ENCODE results near the gene TSPAN9. TPM values are rescaled to one million over a fixed set of nuclear protein-coding genes. Genes with fewer than 3 reads are reported as not detected.

Gene TSPAN9
- total RNA-seq, 2 donors from 2014 or later: 0.65 to 2.7 TPM

DNA sequence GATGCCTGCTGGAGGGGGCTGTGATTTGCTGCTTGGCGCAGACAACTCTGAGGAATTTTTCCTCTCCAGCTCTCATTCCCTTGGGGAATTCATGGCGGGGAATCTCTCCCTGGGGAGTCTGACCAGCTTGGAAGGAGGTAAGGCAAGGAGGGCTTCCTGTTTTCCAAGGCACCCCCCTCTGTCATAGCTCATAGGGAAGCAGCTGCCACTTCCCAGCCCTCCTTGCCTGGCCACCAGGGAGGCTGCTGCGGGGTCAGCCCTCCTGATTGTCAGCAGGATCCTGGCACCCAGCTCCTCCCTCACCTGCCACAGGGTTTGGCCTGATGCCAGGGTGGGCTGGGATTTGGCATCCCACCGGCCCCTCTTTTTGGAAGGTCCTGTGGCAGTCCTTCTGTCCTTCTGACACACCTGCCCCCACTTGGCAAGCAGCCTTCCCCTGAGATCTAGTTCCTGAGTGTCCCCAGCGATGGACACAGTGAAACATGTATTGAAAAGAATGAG is 74.9 kb downstream of the TSPAN9 start:
- Mint-ChIP-seq H3K36me3 (ENCODE audit: low read depth) (no peaks in the 10 kb centered on the region), H3K27ac (no peak overlapping the region), H3K4me1 (no peaks in the 10 kb centered on the region), H3K9me3 (no peaks in the 10 kb centered on the region), H3K4me3 (no peak overlapping the region), H3K27me3 (peaks cover 20% of the 10 kb centered on the region)
- no peak for ATAC-seq (replicated peaks)

DNA sequence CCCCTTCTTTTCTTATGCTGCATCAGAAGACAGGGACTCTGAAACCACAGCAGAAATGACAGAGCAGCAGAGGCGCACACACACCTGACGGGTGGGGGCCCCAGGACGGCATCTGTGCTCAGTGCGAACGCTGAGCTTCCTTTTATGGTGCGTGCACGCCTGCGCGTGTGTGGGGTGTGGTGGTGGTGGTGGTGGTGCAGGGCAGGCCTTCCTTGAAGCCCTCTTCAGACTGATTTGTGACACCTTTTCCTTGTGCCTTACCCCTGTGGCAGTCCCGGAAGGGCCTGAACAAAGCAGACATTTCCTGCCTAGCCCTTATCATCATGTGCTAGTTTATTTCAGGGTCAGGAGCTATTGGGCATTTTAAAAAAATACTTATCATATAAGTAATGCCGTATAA is 75.7 kb downstream of the TSPAN9 start:
- H3K4me3 Mint-ChIP-seq: no peak overlapping the region
- ATAC-seq (replicated peaks): peak; percentile 37
- H3K9me3 Mint-ChIP-seq: no peaks in the 10 kb centered on the region
- H3K27me3 Mint-ChIP-seq: peaks cover 17% of the 10 kb centered on the region
- H3K36me3 Mint-ChIP-seq (ENCODE audit: low read depth): no peaks in the 10 kb centered on the region
- no peak overlapping the region for H3K27ac Mint-ChIP-seq
- H3K4me1 Mint-ChIP-seq: no peaks in the 10 kb centered on the region

DNA sequence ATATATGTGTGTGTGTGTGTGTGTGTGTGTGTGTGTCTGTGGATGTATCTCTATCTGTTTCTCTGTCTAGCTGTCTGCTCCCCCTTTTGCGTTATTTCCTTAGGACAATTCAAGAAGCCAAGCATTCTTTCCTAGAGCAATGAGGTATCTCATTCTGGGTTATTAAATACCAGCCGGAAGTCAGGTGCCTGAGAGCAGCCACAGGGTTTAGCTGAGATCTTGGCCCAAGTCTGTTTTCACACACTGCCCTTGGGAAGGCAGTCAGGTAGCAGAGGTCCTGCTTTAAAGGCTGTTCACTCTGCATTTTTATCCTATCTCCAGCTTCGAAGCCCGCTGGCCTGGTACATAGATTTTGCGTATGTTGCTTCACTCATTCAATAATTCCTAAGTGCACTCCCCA is 76.8 kb downstream of the TSPAN9 start:
- Mint-ChIP-seq H3K4me1 (no peaks in the 10 kb centered on the region), H3K36me3 (ENCODE audit: low read depth) (no peaks in the 10 kb centered on the region), H3K27ac (no peak overlapping the region), H3K9me3 (no peaks in the 10 kb centered on the region), H3K4me3 (no peak overlapping the region), H3K27me3 (peaks cover 14% of the 10 kb centered on the region)
- no peak for ATAC-seq (replicated peaks)

DNA sequence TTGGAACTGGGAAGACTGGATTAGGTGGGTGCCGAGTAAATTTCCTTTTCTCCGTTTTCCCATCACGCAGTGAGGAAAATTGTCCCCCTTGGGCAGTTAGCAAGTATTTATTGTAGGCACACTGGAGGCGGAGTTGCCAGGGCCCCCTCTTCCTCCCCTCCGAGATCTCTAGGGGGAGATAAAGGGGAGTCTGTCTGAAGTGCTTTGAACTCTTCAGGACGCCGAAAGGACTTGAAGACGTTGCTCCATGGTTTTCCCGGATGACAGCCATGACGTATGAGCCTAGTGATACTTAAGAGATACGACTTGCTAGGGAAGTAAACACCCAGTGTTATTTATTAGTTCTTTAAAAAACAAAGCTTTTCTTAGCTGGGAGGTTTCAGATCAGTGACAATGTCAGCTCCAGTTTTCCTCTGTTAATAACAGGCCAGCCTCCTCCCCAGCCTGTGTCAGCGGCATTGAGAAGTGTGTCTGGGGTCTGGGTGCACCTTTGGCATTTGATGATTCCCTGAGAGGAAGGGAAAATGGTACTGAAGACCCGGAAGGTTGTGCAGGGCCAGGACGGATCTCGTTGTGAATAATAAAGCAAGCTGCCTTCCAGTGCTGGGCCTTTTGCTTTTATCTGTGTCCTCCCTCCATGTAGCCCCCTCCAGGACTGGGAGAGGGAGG is 78.7 kb downstream of the TSPAN9 start:
- Mint-ChIP-seq H3K27me3 (peaks cover 6% of the 10 kb centered on the region), H3K27ac (no peak overlapping the region), H3K4me3 (no peak overlapping the region), H3K36me3 (ENCODE audit: low read depth) (no peaks in the 10 kb centered on the region), H3K9me3 (no peaks in the 10 kb centered on the region), H3K4me1 (no peaks in the 10 kb centered on the region)
- ATAC-seq (replicated peaks): no peak

DNA sequence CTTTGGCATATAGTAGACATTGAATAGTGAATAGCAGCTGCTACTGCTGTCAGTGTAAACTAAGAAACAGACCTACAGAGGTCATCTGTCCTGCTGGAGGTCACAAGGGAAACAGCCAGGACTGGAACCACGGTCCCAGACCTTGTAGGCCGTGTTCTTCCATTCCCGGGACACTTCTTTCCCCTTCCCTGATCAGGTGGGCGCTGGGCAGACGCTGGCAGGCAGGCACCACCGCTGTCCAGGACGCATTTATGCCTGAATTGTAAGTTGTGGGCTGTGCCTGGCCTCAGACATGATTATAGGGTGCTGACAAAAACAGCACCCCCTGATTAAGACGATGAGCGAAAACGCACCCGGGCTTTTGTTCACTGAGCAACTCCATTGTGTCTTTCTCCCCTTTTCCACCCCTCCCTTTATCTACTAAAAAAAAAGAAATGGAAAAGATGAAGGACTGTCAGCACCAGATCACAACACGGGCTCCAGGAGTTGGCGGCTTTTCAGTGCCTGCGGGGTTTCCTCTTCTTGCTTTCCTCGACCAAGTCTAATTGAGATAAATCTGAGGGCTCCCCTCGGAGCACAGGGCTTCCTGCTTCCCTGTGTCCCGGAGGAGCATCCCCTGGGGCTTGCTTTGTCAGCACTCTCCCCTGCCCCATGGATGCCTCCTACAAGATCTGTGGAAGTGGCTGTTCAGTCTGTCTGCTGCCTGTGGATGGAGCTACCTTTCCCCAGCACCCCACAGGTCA is 80.6 kb downstream of the TSPAN9 start:
- H3K4me1 Mint-ChIP-seq: no peaks in the 10 kb centered on the region
- peaks cover 3% of the 10 kb centered on the region for H3K27me3 Mint-ChIP-seq
- no peaks in the 10 kb centered on the region for H3K9me3 Mint-ChIP-seq
- no peak overlapping the region for H3K27ac Mint-ChIP-seq
- H3K36me3 Mint-ChIP-seq (ENCODE audit: low read depth): no peaks in the 10 kb centered on the region
- H3K4me3 Mint-ChIP-seq: no peak overlapping the region
- ATAC-seq (replicated peaks): no peak

DNA sequence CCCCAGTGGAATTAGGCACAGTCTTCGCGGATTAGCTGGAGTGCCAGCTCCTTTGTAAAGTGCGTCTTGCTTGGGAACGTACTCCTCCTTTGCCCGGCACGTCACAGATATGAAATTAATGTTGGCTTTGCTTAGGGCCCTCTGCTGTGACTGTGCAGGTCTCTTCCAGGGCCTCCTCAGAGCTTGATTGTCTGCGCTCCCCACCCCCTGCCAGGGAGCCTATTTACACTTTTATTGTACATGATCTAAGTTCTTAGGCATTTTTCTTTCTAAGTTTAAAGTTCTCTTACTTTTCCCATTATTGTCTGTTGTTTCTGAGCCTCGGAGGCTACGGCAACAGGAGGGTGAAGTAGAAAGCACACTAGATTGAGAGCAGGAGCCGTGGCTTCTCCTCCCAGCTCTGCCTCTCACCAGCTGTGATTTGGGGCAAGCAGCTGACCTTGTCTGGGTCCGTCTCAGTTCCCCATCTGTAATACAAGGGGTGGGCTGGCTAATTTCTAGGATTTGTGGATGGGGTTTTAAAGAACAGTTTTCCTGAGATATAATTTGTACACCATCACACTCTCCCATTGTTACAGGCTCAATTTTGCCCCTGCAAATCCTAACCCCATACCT is 81.8 kb downstream of the TSPAN9 start:
- no peak for ATAC-seq (replicated peaks)
- Mint-ChIP-seq H3K27ac (no peak overlapping the region), H3K4me1 (no peaks in the 10 kb centered on the region), H3K4me3 (no peak overlapping the region), H3K27me3 (peaks cover 10% of the 10 kb centered on the region), H3K36me3 (ENCODE audit: low read depth) (no peaks in the 10 kb centered on the region), H3K9me3 (no peaks in the 10 kb centered on the region)

DNA sequence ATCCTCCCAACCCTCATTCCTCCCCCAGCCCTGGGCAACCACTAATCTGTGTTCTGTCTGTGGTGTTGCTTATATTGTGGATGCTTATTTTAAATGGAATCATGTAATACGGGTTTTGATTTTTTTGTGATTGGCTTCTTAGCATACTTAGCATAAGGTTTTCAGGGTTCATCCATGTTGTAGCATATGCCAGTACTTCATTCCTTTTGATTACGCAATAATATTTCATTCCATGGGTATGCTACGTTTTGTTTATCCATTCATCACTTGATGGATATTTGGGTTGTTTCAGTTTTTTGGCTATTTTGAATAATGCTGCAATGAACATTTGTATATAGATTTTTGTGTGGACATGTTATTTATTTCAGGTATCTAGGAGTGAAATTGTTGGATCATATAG is 82.9 kb downstream of the TSPAN9 start:
- Mint-ChIP-seq H3K27ac (no peak overlapping the region), H3K9me3 (no peaks in the 10 kb centered on the region), H3K4me3 (no peak overlapping the region), H3K36me3 (ENCODE audit: low read depth) (no peaks in the 10 kb centered on the region), H3K27me3 (peaks cover 11% of the 10 kb centered on the region), H3K4me1 (no peaks in the 10 kb centered on the region)
- ATAC-seq (replicated peaks): no peak

DNA sequence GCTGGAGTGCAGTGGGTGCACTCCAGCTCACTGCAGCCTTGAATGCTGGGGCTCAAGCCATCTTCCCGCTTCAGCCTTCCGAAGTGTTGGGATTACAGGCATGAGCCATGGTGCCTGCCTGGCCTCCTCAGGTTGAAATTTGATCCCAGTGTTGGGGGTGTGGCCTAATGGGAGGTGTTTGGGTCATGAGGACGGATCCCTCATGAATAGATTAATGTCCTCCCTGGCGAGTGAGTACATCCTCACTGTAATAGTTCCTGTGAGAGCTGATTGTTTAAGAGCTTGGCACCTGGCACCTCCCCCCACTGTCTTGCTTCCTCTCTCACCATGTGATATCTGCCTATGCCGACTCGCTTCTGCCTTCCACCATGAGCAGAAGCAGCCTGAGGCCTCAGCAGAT is 84.7 kb downstream of the TSPAN9 start:
- no peaks in the 10 kb centered on the region for H3K9me3 Mint-ChIP-seq

DNA sequence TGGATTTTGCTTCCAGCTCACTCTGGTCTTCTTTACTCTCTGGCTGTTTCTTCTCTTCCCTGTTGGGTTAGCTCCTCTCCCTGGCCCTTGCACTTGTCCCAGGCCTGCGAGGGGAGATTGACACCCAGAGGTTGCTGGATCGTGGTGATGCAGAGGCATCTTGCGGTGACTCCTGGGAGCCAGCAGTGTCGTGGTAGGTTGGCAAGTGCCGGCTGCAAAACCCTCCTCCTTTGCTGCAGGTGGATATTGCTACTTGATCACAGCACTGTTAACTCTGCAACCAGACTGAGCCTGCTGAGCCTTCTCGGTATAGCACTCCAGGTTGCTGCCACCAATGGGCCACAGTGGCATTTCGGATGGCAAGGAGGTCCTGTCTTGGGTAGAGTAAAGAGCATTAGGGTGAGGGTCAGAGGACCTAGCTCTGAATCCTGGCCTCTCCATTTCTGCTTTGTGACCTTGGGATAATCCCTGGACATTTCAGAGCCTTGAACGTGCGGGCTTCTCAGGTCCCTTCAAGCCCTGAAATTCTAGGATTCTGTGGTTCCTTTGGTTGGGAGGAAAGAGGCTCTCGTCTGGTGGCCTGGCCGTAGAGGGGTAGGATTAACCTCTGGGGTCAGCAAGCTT is 87.4 kb downstream of the TSPAN9 start:
- ATAC-seq (replicated peaks): no peak
- H3K4me1 Mint-ChIP-seq: no peaks in the 10 kb centered on the region
- no peaks in the 10 kb centered on the region for H3K9me3 Mint-ChIP-seq
- H3K27me3 Mint-ChIP-seq: peaks cover 18% of the 10 kb centered on the region
- H3K36me3 Mint-ChIP-seq (ENCODE audit: low read depth): no peaks in the 10 kb centered on the region
- H3K4me3 Mint-ChIP-seq: no peak overlapping the region
- H3K27ac Mint-ChIP-seq: no peak overlapping the region

More for the DNA sequence above, 84.7 kb downstream of the TSPAN9 start:
- H3K36me3 Mint-ChIP-seq (ENCODE audit: low read depth): no peaks in the 10 kb centered on the region
- H3K27ac Mint-ChIP-seq: no peak overlapping the region
- no peak overlapping the region for H3K4me3 Mint-ChIP-seq
- H3K27me3 Mint-ChIP-seq: peaks cover 11% of the 10 kb centered on the region
- no peaks in the 10 kb centered on the region for H3K4me1 Mint-ChIP-seq
- no peak for ATAC-seq (replicated peaks)

DNA sequence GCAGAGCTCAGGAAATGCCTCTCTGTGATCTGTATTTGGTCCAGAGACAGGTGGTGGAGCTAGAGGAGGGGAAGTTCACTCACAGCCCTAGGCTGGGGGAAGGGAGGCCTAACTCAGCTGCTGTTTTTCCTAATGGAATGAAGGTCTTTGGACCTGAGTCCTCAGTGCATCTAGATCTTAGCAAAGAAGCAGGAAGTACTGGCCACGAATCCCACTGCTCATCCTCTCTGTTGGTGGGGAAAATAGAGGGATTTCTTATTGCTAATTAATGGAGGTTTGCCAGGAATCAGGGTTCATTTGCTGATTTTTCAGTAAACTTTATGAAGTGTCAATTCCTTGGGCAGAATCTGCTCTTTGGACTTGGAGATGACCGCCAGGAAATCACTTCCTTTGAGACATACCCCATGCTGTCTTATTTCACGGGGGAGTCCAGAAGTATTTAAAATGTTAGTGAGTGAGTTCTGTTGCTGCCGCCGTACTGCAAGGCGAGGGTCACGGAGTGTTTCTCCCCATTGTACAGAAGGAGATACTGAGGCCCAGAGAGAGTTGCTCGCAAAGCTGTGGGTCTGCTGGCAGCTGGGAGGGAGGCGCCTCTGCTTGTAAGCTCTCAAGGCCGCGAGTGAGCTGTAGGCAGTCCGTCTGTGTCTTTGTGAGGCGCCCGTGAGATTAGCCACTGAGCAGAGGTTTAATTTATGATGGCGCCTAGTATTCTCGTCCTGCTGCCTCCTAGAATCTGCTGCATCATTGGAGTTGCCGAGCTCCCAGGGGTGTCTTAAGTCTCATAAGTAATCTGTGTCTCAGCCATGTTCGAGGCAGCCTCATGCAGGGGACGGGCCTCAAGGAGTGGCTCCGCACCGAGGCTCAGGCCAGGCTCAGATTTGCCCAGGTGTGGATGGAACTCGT is 88.2 kb downstream of the TSPAN9 start:
- H3K4me3 Mint-ChIP-seq: no peak overlapping the region
- H3K36me3 Mint-ChIP-seq (ENCODE audit: low read depth): no peaks in the 10 kb centered on the region
- ATAC-seq (replicated peaks): no peak

DNA sequence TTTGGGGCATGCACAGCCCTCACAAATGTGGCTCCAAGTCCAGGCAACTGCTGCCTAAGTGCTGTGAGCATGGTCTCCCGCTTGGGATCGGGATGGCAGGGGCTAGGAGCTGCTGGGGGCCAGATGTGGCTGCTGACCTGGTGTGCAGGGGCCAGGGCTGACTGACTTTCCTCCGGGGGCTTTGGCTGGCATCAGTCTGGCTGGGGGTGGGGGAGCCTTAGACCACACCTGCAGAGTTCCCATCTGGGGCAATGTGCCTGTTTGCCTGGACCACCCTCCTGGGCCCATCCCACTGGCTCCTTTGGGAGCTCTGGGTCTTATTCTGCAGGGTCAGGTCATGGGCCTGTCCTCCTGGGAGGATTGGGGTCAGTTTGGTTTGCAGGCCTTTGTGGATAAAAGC is 90.5 kb downstream of the TSPAN9 start:
- H3K36me3 Mint-ChIP-seq (ENCODE audit: low read depth): no peaks in the 10 kb centered on the region
- ATAC-seq (replicated peaks): no peak
- peaks cover 7% of the 10 kb centered on the region for H3K4me1 Mint-ChIP-seq
- H3K4me3 Mint-ChIP-seq: no peak overlapping the region
- H3K27me3 Mint-ChIP-seq: peaks cover 33% of the 10 kb centered on the region
- no peak overlapping the region for H3K27ac Mint-ChIP-seq
- H3K9me3 Mint-ChIP-seq: no peaks in the 10 kb centered on the region

More for the DNA sequence above, 88.2 kb downstream of the TSPAN9 start:
- Mint-ChIP-seq H3K27me3 (peaks cover 25% of the 10 kb centered on the region), H3K27ac (no peak overlapping the region), H3K4me1 (no peaks in the 10 kb centered on the region), H3K9me3 (no peaks in the 10 kb centered on the region)

DNA sequence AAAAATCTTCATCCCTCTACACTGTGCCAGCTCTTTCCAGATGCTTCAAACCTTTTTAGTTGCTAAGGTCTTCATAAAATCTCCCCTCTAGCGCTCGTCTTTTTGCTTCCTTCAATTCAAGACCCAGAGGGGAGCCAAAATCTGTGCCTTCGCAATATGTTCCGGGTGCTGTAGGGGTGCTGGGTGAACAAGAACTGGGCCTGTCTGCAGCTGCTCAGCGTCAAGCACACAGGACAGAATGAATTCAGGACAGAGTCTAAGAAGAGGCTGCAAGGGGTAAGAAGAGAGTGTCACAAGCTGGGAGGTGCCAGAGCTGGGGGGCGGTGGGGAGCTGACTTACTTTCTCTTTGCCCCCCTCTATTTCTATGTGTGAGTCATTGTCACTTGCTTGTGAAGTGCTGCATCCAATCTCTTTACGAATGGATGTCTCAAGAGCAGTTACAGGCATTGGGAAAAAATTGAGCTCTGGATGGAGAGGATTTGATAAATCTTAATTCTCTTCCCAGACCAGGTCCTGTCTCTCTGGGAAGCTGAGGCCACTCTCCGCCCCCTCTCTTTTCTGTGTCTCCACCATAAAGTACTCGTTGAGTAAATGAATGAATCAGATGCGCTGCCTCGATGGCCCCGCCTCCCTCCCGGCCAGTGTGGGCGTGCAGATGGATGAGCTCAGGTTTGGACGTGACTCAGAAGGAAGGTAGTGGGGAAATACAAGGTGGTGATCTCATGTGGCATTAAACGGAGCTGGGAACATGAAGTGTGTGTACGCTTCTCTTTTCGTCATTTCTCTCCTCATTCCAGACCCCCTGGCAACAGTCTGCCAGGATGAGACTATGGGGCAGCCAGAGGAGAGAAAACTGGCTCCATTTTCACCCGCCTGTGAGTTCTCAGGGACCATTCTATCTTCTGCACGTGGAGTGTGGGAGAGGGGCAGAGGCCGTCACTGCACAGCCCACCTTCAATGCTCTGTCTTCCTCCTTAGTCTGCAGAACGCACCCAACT is 91.3 kb downstream of the TSPAN9 start:
- H3K27me3 Mint-ChIP-seq: peaks cover 32% of the 10 kb centered on the region
- no peaks in the 10 kb centered on the region for H3K9me3 Mint-ChIP-seq
- H3K4me3 Mint-ChIP-seq: peak overlapping the region; percentile 5
- ATAC-seq (replicated peaks): peak; percentile 96
- peaks cover 7% of the 10 kb centered on the region for H3K4me1 Mint-ChIP-seq
- H3K36me3 Mint-ChIP-seq (ENCODE audit: low read depth): no peaks in the 10 kb centered on the region
- H3K27ac Mint-ChIP-seq: no peak overlapping the region

Measured in activated T-helper 17 cell treated with anti-CD3 and anti-CD28 coated beads, Interleukin-2, amount 50 U/mL, for 72 hours (primary cell).